ENCODE data around the gene FMO5.
"Not testable (repeated sequence)": the region's sequence is repeated elsewhere in the genome, so short reads cannot be mapped to it uniquely, and the experiment has no call there.

FMO5 gene

GRCh38 chr1:147225193-147225730 is at the start of gene FMO5:
FMO5 (minus strand) TSS chr1:147225339; CDS start chr1:147225029, 310 bp downstream.
- DNase-seq: peak; percentile 75

- peak; percentile 78 for DNase-seq
Measured at GRCh38 chr1:147273409-147274336, 48.5 kb upstream of the FMO5 start.

- DNase-seq: no peak
Measured at GRCh38 chr1:147272042-147272441, 46.9 kb upstream of the FMO5 start.

GRCh38 chr1:147270721-147271120 is 45.6 kb upstream of the FMO5 start:
- DNase-seq: no peak

GRCh38 chr1:147267711-147268110 is 42.6 kb upstream of the FMO5 start:
- no peak for DNase-seq

GRCh38 chr1:147266381-147266780 is 41.2 kb upstream of the FMO5 start:
- no peak for DNase-seq

- DNase-seq: no peak
Measured at GRCh38 chr1:147264158-147264768, 39.1 kb upstream of the FMO5 start.

- no peak for DNase-seq
Measured at GRCh38 chr1:147260956-147261355, 35.8 kb upstream of the FMO5 start.

GRCh38 chr1:147252540-147252939 is 27.4 kb upstream of the FMO5 start:
- no peak for DNase-seq

- no peak for DNase-seq
Measured at GRCh38 chr1:147247656-147248238, 22.6 kb upstream of the FMO5 start.

GRCh38 chr1:147246910-147247655 is 21.9 kb upstream of the FMO5 start:
- DNase-seq: peak; percentile 46

GRCh38 chr1:147246044-147246690 is 21.0 kb upstream of the FMO5 start:
- peak; percentile 27 for DNase-seq

GRCh38 chr1:147245586-147246021 is 20.5 kb upstream of the FMO5 start:
- DNase-seq: peak; percentile 86

- peak; percentile 47 for DNase-seq
Measured at GRCh38 chr1:147245129-147245528, 20.0 kb upstream of the FMO5 start.

GRCh38 chr1:147243841-147244240 is 18.7 kb upstream of the FMO5 start:
- peak; percentile 37 for DNase-seq

GRCh38 chr1:147243228-147243685 is 18.1 kb upstream of the FMO5 start:
- DNase-seq: no peak

- peak; percentile 96 for DNase-seq
Measured at GRCh38 chr1:147242449-147243227, 17.5 kb upstream of the FMO5 start, which contains the start of gene CHD1L. CHD1L (plus strand) TSS chr1:147242684; CDS start chr1:147242704, 20 bp downstream.

- no peak for DNase-seq
Measured at GRCh38 chr1:147241934-147242448, 16.9 kb upstream of the FMO5 start.

- DNase-seq: not testable (repeated sequence)
Measured at GRCh38 chr1:147240131-147240721, 15.1 kb upstream of the FMO5 start.
